Measurements from ENCODE around the gene DDX1.

GRCh38 chr2:15622214-15622613 is 30.5 kb downstream of the DDX1 start:
- TF ChIP-seq CTCF (IDR thresholded peaks at IDR 0.05) (no peak), POLR2A (IDR thresholded peaks at IDR 0.05) (no peak)
